ENCODE results near the gene DCLK2.

DCLK2 gene

GRCh38 chr4:150234246-150234645, 156.0 kb downstream of the DCLK2 start:
- H3K27ac ChIP-seq = no peak overlapping the region
- H3K27me3 ChIP-seq = no peaks in the 10 kb centered on the region
- TF ChIP-seq Cebpa-rat (IDR thresholded peaks at IDR 0.05) = no peak
- peaks cover 9 to 31% (median 22%) of the 10 kb centered on the region in 11 experiments; a peak in 19 of 22 replicates for H3K36me3 ChIP-seq
- H3K4me1 ChIP-seq = peaks cover 0 to 23% (median 18%) of the 10 kb centered on the region in 10 experiments; a peak in 15 of 20 replicates
- H3K9me3 ChIP-seq (replicated peaks in 1 of 11) = peaks cover 0 to 10% (median 0%) of the 10 kb centered on the region in 11 experiments; a peak in 4 of 22 replicates
- H3K9ac ChIP-seq = no peak overlapping the region
- H3K4me2 ChIP-seq = no peak overlapping the region
- H3K4me3 ChIP-seq = no peak overlapping the region
- H4K20me1 ChIP-seq = no peaks in the 10 kb centered on the region

- H3K36me3 ChIP-seq = peaks cover 9 to 34% (median 22%) of the 10 kb centered on the region in 11 experiments; a peak in 19 of 22 replicates
- no peak overlapping the region for H3K27ac ChIP-seq
- no peak overlapping the region for H3K4me2 ChIP-seq
- TF ChIP-seq Cebpa-rat (IDR thresholded peaks at IDR 0.05) = no peak
- no peaks in the 10 kb centered on the region for H4K20me1 ChIP-seq
- H3K27me3 ChIP-seq = no peaks in the 10 kb centered on the region
- no peak overlapping the region for H3K9ac ChIP-seq
- peaks cover 0 to 10% (median 0%) of the 10 kb centered on the region in 11 experiments; a peak in 4 of 22 replicates for H3K9me3 ChIP-seq (replicated peaks in 1 of 11)
- H3K4me1 ChIP-seq = peaks cover 0 to 12% (median 9%) of the 10 kb centered on the region in 10 experiments; a peak in 15 of 20 replicates
- H3K4me3 ChIP-seq = no peak overlapping the region
These were observed 157.1 kb downstream of the DCLK2 start for GRCh38 chr4:150235317-150235716.

GRCh38 chr4:150235808-150236271, 157.6 kb downstream of the DCLK2 start:
- Histone ChIP-seq H3K4me3 (no peak overlapping the region), H3K27me3 (no peaks in the 10 kb centered on the region), H3K9ac (no peak overlapping the region), H3K36me3 (peaks cover 9 to 35% (median 22%) of the 10 kb centered on the region in 11 experiments; a peak in 19 of 22 replicates), H3K4me2 (no peak overlapping the region), H4K20me1 (no peaks in the 10 kb centered on the region), H3K4me1 (peaks cover 0 to 7% (median 3%) of the 10 kb centered on the region in 10 experiments; a peak in 12 of 20 replicates), H3K9me3 (replicated peaks in 1 of 11) (peaks cover 0 to 10% (median 0%) of the 10 kb centered on the region in 11 experiments; a peak in 4 of 22 replicates), H3K27ac (no peak overlapping the region)
- no peak for TF ChIP-seq Cebpa-rat (IDR thresholded peaks at IDR 0.05)

GRCh38 chr4:150236626-150237025, 158.4 kb downstream of the DCLK2 start:
- Histone ChIP-seq H3K27me3 (no peaks in the 10 kb centered on the region), H4K20me1 (no peaks in the 10 kb centered on the region), H3K4me1 (no peaks in the 10 kb centered on the region), H3K27ac (no peak overlapping the region), H3K9ac (no peak overlapping the region), H3K36me3 (peaks cover 9 to 36% (median 22%) of the 10 kb centered on the region in 11 experiments; a peak in 19 of 22 replicates), H3K4me2 (no peak overlapping the region), H3K9me3 (replicated peaks in 1 of 11) (peaks cover 0 to 10% (median 0%) of the 10 kb centered on the region in 11 experiments; a peak in 4 of 22 replicates), H3K4me3 (no peak overlapping the region)
- no peak for TF ChIP-seq Cebpa-rat (IDR thresholded peaks at IDR 0.05)

- H4K20me1 ChIP-seq = no peaks in the 10 kb centered on the region
- no peak overlapping the region for H3K4me2 ChIP-seq
- H3K27me3 ChIP-seq = no peaks in the 10 kb centered on the region
- H3K36me3 ChIP-seq = peaks cover 8 to 32% (median 20%) of the 10 kb centered on the region in 11 experiments; a peak in 19 of 22 replicates
- no peaks in the 10 kb centered on the region for H3K4me1 ChIP-seq
- H3K9ac ChIP-seq = no peak overlapping the region
- peaks cover 0 to 9% (median 0%) of the 10 kb centered on the region in 11 experiments; a peak in 4 of 22 replicates for H3K9me3 ChIP-seq (replicated peaks in 1 of 11)
- no peak overlapping the region for H3K4me3 ChIP-seq
- no peak for TF ChIP-seq Cebpa-rat (IDR thresholded peaks at IDR 0.05)
- no peak overlapping the region for H3K27ac ChIP-seq
These were observed 159.0 kb downstream of the DCLK2 start for GRCh38 chr4:150237110-150237872.

GRCh38 chr4:150238591-150238990, 160.3 kb downstream of the DCLK2 start:
- H3K4me2 ChIP-seq = no peak overlapping the region
- TF ChIP-seq Cebpa-rat (IDR thresholded peaks at IDR 0.05) = no peak
- H3K27me3 ChIP-seq = no peaks in the 10 kb centered on the region
- H3K27ac ChIP-seq = no peak overlapping the region
- peaks cover 0 to 19% (median 8%) of the 10 kb centered on the region in 11 experiments; a peak in 13 of 22 replicates for H3K36me3 ChIP-seq
- H3K9me3 ChIP-seq (replicated peaks in 1 of 11) = no peaks in the 10 kb centered on the region
- no peak overlapping the region for H3K4me3 ChIP-seq
- no peak overlapping the region for H3K9ac ChIP-seq
- no peaks in the 10 kb centered on the region for H3K4me1 ChIP-seq
- no peaks in the 10 kb centered on the region for H4K20me1 ChIP-seq

- Histone ChIP-seq H3K27me3 (no peaks in the 10 kb centered on the region), H3K4me3 (no peak overlapping the region), H3K4me1 (no peaks in the 10 kb centered on the region), H3K9me3 (replicated peaks in 1 of 11) (no peaks in the 10 kb centered on the region), H3K9ac (no peak overlapping the region), H3K4me2 (no peak overlapping the region), H3K36me3 (peaks cover 0 to 8% (median 0%) of the 10 kb centered on the region in 11 experiments; a peak in 4 of 22 replicates), H3K27ac (no peak overlapping the region), H4K20me1 (no peaks in the 10 kb centered on the region)
- TF ChIP-seq Cebpa-rat (IDR thresholded peaks at IDR 0.05) = no peak
These were observed 161.8 kb downstream of the DCLK2 start for GRCh38 chr4:150240011-150240410.

GRCh38 chr4:150242820-150243458, 164.7 kb downstream of the DCLK2 start:
- H3K27me3 ChIP-seq = no peaks in the 10 kb centered on the region
- H3K4me1 ChIP-seq = no peaks in the 10 kb centered on the region
- H3K4me2 ChIP-seq = no peak overlapping the region
- H3K9ac ChIP-seq = no peak overlapping the region
- H4K20me1 ChIP-seq = no peaks in the 10 kb centered on the region
- peaks cover 0 to 8% (median 0%) of the 10 kb centered on the region in 11 experiments; a peak in 3 of 22 replicates for H3K36me3 ChIP-seq
- H3K4me3 ChIP-seq = no peak overlapping the region
- TF ChIP-seq Cebpa-rat (IDR thresholded peaks at IDR 0.05) = no peak
- H3K9me3 ChIP-seq (replicated peaks in 1 of 11) = no peaks in the 10 kb centered on the region
- no peak overlapping the region for H3K27ac ChIP-seq

- H3K4me1 ChIP-seq = no peaks in the 10 kb centered on the region
- no peak overlapping the region for H3K4me2 ChIP-seq
- H3K4me3 ChIP-seq = no peak overlapping the region
- H4K20me1 ChIP-seq = no peaks in the 10 kb centered on the region
- H3K27me3 ChIP-seq = no peaks in the 10 kb centered on the region
- no peak overlapping the region for H3K27ac ChIP-seq
- H3K36me3 ChIP-seq = peaks cover 0 to 13% (median 0%) of the 10 kb centered on the region in 11 experiments; a peak in 4 of 22 replicates
- no peaks in the 10 kb centered on the region for H3K9me3 ChIP-seq (replicated peaks in 1 of 11)
- TF ChIP-seq Cebpa-rat (IDR thresholded peaks at IDR 0.05) = no peak
- no peak overlapping the region for H3K9ac ChIP-seq
These were observed 165.7 kb downstream of the DCLK2 start for GRCh38 chr4:150243932-150244331.
